RWPE1 (cell line): Measurements from ENCODE around the gene RHBG.

ENCODE experiments used
- CTCF ChIA-PET: fragments of 350-600 bp; sonication (Branson Sonifier 250); formaldehyde crosslinking; extraction: SDS; loops from one replicate; lab custom pipeline; 2021; lab: Yijun Ruan, JAX
- POLR2A ChIA-PET: fragments of 400-600 bp; formaldehyde crosslinking; extraction: SDS; loops from one replicate; lab custom pipeline; 2020; ENCODE audit warnings: antibody characterized with exemption; ENCODE audit not compliant: low non-redundant PET; lab: Yijun Ruan, JAX
- DNase-seq: peaks from one replicate; pipeline ENCODE4 v3.0.0; 2012; ENCODE audit warnings: low spot score
- H3K27ac ChIP-seq: fragments of 450-650 bp; 2 replicates; pipeline ENCODE4 v1.5.1; 2017
- TF ChIP-seq, protein P1 (sequence below): fragments of 450-650 bp; conservative IDR thresholded peaks from 2 replicates; pipeline ENCODE4 v1.5.1; 2017; ENCODE audit warnings: low read depth, mild to moderate bottlenecking

Gene RHBG

DNA sequence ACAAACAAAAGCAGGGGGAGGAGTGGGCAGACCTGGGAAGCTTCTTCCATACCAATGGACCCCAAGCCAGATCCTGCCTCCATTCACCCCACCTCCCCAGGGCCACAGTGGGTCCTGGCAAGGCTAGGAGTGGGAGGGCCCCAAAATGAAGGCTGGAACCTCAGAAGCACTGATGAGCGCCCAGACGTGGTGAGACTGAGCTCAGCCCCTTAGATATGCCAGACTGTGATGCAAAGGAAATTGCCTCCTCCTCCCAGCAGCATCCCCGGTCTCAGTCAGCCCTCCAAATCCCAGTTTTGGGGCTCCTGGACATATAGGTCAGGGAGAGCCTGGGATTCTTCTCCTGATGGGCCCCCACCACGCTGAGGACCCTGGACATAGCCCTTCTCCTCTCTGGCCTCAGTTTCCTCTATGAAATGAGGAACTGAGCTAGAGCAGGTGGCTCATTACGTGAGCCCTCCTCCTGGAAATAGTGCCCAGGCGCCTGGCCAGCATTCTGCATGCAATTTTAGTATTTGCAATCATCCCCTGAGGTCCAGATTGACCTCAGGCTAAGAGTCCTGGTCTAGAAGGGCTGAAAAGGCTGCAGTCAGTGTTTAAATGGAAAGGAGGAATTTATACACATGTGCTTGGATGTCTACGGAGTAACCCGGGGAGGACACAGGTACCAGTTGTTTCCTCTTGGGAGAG, 33.5 kb downstream of the RHBG start:
- no peak for DNase-seq

DNA sequence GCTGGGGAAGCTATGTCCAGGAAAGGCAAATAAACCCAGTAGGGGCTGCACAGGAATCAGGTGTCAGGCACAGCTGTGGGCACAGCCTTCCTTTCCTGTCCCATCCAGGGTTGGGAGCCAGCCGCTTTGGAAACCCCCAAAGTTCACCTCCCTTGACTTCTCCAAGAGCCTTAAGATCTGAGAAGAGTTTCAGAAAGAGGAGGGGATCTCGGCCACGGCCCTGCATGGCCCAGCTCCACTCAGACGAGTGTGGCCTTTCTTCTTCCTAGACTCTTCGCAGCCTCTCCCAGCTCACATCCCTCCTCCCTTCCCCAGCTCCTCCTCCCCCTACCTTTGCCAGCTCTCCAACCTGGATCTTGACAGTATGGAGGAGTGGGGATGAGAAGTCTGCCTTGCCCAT, 36.7 kb downstream of the RHBG start:
- TF ChIP-seq, protein P1, sequence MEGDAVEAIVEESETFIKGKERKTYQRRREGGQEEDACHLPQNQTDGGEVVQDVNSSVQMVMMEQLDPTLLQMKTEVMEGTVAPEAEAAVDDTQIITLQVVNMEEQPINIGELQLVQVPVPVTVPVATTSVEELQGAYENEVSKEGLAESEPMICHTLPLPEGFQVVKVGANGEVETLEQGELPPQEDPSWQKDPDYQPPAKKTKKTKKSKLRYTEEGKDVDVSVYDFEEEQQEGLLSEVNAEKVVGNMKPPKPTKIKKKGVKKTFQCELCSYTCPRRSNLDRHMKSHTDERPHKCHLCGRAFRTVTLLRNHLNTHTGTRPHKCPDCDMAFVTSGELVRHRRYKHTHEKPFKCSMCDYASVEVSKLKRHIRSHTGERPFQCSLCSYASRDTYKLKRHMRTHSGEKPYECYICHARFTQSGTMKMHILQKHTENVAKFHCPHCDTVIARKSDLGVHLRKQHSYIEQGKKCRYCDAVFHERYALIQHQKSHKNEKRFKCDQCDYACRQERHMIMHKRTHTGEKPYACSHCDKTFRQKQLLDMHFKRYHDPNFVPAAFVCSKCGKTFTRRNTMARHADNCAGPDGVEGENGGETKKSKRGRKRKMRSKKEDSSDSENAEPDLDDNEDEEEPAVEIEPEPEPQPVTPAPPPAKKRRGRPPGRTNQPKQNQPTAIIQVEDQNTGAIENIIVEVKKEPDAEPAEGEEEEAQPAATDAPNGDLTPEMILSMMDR = no peak
- H3K27ac ChIP-seq = no peak overlapping the region
- DNase-seq = no peak
- ChIA-PET CTCF (interaction anchor here (0.6 to 1.0 kb wide), 3 partner anchors 20 to 97 kb away, joined by 3 to 4 read pairs (median 3); no protein-coding TSS in a partner anchor), POLR2A (no interaction called here)

More for the DNA sequence above, 33.5 kb downstream of the RHBG start:
- H3K27ac ChIP-seq = no peak overlapping the region
- ChIA-PET POLR2A (interaction anchor here (0.7 kb wide), 1 partner anchor 22 kb away, joined by 3 read pairs; no protein-coding TSS in a partner anchor), CTCF (interaction anchor here (0.7 to 1.0 kb wide), 2 partner anchors 12 to 17 kb away, joined by 3 to 5 read pairs; no protein-coding TSS in a partner anchor)
- TF ChIP-seq, protein P1 = no peak

GRCh38 chr1:156406251-156406650, 37.2 kb downstream of the RHBG start:
- ChIA-PET CTCF (interaction anchor here (0.6 to 1.0 kb wide), 2 partner anchors 20 to 96 kb away, joined by 3 to 4 read pairs; no protein-coding TSS in a partner anchor), POLR2A (no interaction called here)
- H3K27ac ChIP-seq = no peak overlapping the region
- no peak for DNase-seq
- TF ChIP-seq, protein P1 = no peak

DNA sequence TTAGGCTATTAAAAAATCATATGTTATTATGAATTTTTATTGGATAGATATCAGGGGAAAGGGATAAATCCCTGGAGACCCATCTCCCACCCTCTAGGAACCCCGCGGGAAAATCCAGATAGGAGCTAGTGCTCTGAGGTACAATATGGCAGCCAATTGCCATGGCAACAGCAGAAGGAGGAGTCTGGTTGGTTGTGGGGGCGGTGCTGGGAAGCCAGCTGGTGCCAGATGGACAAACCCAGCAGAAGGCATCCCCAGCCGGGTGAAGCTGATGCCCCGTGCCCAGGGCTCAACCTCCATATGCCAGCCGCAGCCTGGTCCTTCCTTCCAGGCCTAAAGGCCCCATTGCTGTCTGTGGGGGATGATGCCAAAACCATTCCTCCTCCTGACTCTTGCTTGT, 38.3 kb downstream of the RHBG start:
- TF ChIP-seq, protein P1 = no peak
- POLR2A ChIA-PET = no interaction called here
- CTCF ChIA-PET = no interaction called here
- H3K27ac ChIP-seq = no peak overlapping the region
- no peak for DNase-seq

GRCh38 chr1:156407760-156408159, 38.7 kb downstream of the RHBG start:
- H3K27ac ChIP-seq = no peak overlapping the region
- TF ChIP-seq, protein P1 = no peak
- DNase-seq = no peak
- ChIA-PET POLR2A (no interaction called here), CTCF (no interaction called here)

DNA sequence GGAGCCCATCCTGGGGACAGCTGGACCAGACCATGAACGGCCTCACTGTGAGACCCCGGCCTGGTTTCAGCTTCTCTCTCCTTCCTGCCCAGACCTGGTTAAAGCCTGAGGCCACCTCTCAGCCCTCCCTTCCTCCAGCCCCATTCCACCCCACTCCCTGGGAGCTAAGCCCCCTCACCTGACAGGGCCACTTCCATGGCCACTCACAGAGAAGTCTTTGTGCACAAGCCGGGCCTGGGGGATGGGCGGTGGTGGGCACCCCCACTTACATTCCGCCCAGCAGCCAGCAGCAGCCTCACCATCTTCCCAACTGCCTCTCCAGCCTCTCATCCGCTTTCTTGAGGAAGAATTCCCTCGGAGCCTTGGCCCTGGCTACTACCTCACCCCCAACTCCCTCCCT, 40.4 kb downstream of the RHBG start:
- no peak overlapping the region for H3K27ac ChIP-seq
- DNase-seq = no peak
- CTCF ChIA-PET = no interaction called here
- TF ChIP-seq, protein P1 = no peak
- POLR2A ChIA-PET = no interaction called here
